ENCODE data around the gene LRMDA.

DNA sequence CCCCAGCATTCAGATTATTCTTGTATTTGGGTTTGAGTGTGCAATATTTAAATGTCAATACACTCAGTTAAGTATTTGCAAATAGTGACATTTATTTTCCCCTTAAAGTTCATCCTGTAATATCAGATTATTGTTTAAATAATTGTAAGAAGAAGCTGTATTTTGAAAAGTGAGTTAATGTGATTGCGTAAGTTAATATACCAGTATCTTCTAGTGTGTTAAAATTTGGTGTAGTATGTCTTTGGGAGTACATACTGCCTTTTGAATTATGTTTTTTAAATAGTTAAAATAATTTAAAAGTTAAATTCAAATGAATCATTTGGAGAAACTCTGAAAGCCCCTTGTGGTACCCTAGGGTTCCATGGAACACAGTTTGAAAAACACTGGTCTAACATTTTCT, 28.6 kb downstream of the LRMDA start:
- TF ChIP-seq, protein P1, sequence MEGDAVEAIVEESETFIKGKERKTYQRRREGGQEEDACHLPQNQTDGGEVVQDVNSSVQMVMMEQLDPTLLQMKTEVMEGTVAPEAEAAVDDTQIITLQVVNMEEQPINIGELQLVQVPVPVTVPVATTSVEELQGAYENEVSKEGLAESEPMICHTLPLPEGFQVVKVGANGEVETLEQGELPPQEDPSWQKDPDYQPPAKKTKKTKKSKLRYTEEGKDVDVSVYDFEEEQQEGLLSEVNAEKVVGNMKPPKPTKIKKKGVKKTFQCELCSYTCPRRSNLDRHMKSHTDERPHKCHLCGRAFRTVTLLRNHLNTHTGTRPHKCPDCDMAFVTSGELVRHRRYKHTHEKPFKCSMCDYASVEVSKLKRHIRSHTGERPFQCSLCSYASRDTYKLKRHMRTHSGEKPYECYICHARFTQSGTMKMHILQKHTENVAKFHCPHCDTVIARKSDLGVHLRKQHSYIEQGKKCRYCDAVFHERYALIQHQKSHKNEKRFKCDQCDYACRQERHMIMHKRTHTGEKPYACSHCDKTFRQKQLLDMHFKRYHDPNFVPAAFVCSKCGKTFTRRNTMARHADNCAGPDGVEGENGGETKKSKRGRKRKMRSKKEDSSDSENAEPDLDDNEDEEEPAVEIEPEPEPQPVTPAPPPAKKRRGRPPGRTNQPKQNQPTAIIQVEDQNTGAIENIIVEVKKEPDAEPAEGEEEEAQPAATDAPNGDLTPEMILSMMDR (conservative IDR thresholded peaks at IDR 0.05; ENCODE audit: low read depth, low read length): no peak
- TF ChIP-seq POLR2A (IDR thresholded peaks at IDR 0.05; ENCODE audit: low read depth, low read length) (no peak), RAD21 (IDR thresholded peaks at IDR 0.05; ENCODE audit: low read length) (no peak), SMC3 (IDR thresholded peaks at IDR 0.05; ENCODE audit: low read depth, low read length) (no peak), RFX5 (IDR thresholded peaks at IDR 0.05; ENCODE audit: low read depth, low read length) (no peak)
- TF ChIP-seq, protein P2, sequence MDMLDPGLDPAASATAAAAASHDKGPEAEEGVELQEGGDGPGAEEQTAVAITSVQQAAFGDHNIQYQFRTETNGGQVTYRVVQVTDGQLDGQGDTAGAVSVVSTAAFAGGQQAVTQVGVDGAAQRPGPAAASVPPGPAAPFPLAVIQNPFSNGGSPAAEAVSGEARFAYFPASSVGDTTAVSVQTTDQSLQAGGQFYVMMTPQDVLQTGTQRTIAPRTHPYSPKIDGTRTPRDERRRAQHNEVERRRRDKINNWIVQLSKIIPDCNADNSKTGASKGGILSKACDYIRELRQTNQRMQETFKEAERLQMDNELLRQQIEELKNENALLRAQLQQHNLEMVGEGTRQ (IDR thresholded peaks at IDR 0.05; ENCODE audit: low read depth, low read length): no peak
- TF ChIP-seq, protein P3, sequence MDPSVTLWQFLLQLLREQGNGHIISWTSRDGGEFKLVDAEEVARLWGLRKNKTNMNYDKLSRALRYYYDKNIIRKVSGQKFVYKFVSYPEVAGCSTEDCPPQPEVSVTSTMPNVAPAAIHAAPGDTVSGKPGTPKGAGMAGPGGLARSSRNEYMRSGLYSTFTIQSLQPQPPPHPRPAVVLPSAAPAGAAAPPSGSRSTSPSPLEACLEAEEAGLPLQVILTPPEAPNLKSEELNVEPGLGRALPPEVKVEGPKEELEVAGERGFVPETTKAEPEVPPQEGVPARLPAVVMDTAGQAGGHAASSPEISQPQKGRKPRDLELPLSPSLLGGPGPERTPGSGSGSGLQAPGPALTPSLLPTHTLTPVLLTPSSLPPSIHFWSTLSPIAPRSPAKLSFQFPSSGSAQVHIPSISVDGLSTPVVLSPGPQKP (IDR thresholded peaks at IDR 0.05; ENCODE audit: borderline replicate concordance, low read depth, low read length): no peak

Data from IMR-90 (cell line).